GM21619 (cell line): ENCODE results near the gene BLTP3A.
"Not testable (repeated sequence)": the region's sequence is repeated elsewhere in the genome, so short reads cannot be mapped to it uniquely, and the experiment has no call there.

Experiments
- ATAC-seq: cut with Tn5 transposase; IDR thresholded peaks from one replicate; pipeline ENCODE4 v1.9.1; 2021; ENCODE audit not compliant: unreplicated experiment

Gene BLTP3A

DNA sequence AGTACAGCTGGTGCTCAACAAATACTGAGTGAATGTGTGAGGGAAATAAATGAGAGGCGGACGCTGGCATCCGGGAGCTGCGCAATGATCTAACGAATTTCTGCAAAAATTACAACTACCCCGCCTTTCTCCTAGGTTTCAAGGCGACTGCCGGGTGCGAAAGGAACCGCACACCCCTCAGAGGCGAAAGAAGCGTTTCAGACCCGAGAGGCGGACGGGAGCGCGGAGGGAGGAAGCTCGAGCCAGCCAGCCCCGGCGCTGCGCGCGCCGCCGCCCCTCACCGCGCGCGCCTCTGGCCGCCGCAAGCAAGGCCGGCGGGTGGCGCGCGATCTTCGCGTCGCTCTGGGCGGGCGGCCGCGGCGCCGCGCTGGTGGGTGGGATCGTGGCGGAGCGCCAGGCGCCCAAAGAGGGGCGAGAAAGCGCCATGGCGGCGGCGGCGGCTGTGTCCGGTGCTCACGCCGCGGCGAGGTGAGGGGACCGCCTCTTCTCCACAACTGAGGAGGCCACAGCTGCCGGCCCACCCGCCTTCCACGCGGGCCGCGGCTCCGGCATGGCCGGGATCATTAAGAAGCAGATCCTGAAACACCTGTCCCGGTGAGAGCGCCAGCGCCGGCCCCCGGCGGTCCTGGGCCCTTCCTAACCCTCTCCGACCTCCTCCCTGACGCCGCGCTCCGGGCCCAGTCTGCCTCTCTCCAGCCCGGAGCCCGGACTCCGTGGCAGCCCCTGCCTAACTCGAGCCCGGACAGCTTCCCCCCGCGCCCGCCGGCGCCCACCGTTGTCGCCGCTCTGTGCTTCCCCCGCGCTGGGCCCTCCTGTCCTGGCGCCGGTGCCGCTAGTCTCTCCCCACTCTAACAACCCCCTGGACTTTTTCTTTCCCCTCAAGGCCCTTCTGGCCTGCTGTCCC lies at the start of gene BLTP3A:
BLTP3A (plus strand) TSS at position 383 of the 904 bp plus-strand sequence; CDS start at position 551, 168 bp downstream.
- ATAC-seq: peak; percentile 86

DNA sequence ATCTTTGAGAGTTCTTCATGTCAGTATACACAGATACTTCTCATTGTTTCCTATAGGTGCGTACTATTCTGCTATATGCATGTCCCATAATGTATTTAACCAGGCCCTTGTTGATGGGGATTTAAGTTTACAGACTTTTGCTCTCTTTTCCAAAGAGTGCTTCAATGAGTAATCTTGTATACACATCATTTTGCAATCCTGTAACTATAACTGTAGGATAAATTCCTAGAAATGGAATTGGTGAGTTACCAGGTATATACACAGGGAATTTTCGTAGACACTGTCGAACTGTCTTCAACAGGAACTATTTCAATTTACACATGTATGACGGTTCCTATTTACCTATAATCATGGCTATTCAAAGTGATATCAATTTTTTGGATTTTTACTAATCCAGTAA lies 49.8 kb upstream of the BLTP3A start:
- ATAC-seq: no peak

GRCh38 chr6:34743625-34744293 lies 48.1 kb upstream of the BLTP3A start:
- no peak for ATAC-seq

DNA sequence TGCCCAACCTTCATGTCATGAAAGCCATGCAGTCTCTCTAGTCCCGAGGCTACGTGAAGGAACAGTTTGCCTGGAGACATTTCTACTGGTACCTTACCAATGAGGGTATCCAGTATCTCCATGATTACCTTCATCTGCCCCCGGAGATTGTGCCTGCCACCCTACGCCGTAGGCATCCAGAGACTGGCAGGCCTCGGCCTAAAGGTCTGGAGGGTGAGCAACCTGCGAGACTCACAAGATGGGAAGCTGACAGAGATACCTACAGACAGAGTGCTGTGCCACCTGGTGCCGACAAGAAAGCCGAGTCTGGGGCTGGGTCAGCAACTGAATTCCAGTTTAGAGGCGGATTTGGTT lies 47.6 kb upstream of the BLTP3A start:
- ATAC-seq: not testable (repeated sequence)

- ATAC-seq: no peak
These were observed 46.4 kb upstream of the BLTP3A start for GRCh38 chr6:34745277-34746103.

GRCh38 chr6:34746104-34746846 lies 45.6 kb upstream of the BLTP3A start:
- no peak for ATAC-seq

DNA sequence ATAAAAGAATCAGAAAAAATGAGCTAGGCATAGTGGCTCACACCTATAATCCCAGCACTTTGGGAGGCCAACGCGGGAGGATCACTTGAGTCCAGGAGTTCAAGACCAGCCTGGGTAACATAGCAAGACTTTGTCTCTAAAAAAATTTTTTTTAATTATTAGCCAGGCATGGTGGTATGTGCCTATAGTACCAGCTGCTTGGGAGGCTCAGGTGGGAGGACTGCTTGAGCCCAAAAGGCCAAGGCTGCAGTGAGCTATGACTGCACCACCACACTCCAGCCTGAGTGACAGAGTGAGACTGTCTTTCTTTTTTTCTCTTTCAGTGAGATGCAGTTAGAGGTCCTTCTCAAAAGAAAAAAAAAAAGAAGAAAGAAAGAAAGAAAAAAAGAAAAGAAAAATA lies 43.1 kb upstream of the BLTP3A start:
- ATAC-seq: no peak

- ATAC-seq: peak; percentile 4
These were observed 35.4 kb upstream of the BLTP3A start for GRCh38 chr6:34756513-34756856.

GRCh38 chr6:34757687-34758274 lies 34.1 kb upstream of the BLTP3A start:
- no peak for ATAC-seq

GRCh38 chr6:34760108-34760507 lies 31.8 kb upstream of the BLTP3A start:
- no peak for ATAC-seq

GRCh38 chr6:34761681-34762080 lies 30.2 kb upstream of the BLTP3A start:
- ATAC-seq: not testable (repeated sequence)

- no peak for ATAC-seq
These were observed 23.7 kb upstream of the BLTP3A start for GRCh38 chr6:34768148-34768547.

DNA sequence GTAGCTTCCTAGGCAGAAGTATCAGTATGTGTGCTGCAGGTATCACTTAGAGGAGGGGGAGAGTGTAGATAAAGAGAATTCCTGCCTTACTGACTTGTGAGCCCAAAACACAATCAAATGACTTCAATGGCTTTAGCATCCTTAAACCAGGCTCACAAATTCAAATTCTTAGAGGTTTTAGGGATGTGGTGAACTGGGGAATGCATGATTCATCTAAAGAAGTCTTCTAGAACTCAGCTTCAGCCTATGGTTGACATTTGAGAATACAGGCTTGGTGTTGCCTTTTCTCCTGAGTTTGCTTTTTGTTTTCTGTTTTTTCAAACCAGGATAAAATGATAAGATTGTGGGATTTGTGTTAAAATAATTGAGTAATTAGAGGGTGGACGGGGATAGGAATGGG lies 20.2 kb upstream of the BLTP3A start:
- no peak for ATAC-seq

- no peak for ATAC-seq
These were observed 18.9 kb upstream of the BLTP3A start for GRCh38 chr6:34772940-34773339.

DNA sequence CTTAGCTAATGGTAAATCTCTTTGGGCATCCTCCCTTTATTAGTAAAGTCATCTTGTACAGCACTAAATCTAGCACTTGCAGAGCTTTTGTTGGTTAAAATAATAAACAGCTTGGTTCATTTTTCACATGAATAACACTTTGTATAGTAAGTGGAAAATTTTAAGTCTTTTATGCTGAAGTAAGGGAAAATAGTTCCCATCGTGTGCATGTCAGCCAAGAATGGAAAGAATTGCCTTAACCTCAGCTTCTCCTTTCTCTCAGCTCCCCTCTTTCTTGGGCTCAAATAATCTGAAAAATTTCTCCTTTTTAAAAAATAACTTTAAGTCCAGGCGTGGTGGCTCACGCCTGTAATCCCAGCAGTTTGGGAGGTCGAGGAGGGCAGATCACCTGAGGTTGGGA lies 18.0 kb upstream of the BLTP3A start:
- no peak for ATAC-seq

DNA sequence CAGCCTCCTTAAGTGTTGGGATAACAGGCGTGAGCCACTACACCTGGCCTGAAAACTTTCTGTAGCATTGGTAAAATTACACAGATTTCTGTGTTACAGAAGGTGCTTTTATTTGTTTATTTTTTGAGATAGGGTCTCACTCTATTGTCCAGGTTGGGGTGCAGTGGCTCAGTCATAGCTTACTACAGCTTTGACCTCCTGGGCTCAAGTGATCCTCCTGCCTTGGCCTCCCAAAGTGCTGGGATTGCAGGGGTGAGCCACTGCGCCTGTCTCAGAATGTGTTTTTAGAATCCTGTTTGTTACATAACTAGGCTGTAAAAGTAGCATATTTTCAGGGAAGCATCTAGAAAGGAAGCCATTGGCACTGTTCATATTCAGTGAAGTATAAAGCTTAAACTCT lies 16.9 kb upstream of the BLTP3A start:
- no peak for ATAC-seq

- not testable (repeated sequence) for ATAC-seq
These were observed 6.5 kb upstream of the BLTP3A start for GRCh38 chr6:34785375-34785774.

- not testable (repeated sequence) for ATAC-seq
These were observed 4.7 kb upstream of the BLTP3A start for GRCh38 chr6:34787152-34787551.

DNA sequence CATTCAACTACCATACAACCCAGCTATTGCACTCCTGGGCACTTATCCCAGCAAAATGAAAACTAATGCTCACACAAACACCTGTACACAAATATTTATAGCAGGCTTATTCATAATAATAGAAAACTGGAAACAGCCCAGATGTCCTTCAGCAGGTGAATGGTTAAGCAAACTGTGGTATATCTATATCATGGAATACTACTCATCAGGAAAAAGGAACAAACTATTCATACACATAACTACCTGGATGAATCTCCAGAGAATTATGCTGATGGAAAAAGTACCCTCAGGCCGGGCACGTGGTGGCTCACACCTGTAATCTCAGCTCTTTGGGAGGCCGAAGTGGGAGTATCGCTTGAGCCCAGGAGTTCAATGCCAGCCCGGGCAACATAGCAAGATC lies 3.8 kb upstream of the BLTP3A start:
- no peak for ATAC-seq

DNA sequence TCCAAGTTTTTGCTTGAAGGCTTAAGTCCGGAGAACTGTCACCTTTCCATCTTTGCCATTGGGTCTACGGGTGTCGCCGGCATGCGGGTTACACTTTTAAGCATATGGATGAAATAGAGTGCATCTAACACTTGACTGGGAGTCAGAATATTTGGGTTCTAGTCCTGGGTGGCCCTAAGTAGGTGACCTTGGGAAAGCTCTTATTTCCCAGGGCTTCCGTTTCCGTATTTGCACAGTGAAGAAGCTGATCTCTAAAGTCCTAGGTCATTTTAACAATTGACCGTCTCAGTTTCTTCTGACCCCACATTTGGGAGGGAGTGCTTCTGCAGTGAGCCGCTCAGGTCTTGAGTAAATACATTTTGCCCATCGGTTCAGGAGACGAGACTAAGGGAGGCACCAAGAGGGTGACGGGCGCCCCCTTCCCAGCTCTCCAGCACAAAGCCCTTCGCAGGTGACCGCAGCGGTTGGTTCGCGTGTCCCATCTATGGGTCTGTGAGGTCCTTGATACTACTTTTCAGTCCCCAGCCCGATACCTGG lies 651 bp upstream of the BLTP3A start:
- ATAC-seq: peak; percentile 31
